ENCODE data around the gene LRP5. TPM values are rescaled to one million over a fixed set of nuclear protein-coding genes. Genes with fewer than 3 reads are reported as not detected.
A peak's percentile ranks its signal among the peaks of the same experiment; 100 is the strongest.

LRP5 gene
- total RNA-seq, 4 donors from 2014 or later: 32.6 to 68.9 (median 42.5) TPM

GRCh38 chr11:68409748-68410344 is 97.5 kb downstream of the LRP5 start:
- no peak for ATAC-seq
- Histone ChIP-seq H3K27ac (peak overlapping the region in 1 of 4 donors; percentile 17), H3K4me1 (peaks cover 0 to 52% (median 0%) of the 10 kb centered on the region in 3 donors), H3K27me3 (no peaks in the 10 kb centered on the region), H3K9me3 (no peaks in the 10 kb centered on the region), H3K4me3 (no peak overlapping the region), H3K36me3 (peaks cover 0 to 81% of the 10 kb centered on the region in 2 donors)
- TF ChIP-seq POLR2A (IDR thresholded peaks at IDR 0.05): no peak
- no peak for TF ChIP-seq EP300 (IDR thresholded peaks at IDR 0.05)
- TF ChIP-seq CTCF (IDR thresholded peaks at IDR 0.05): no peak
- TF ChIP-seq POLR2AphosphoS5 (IDR thresholded peaks at IDR 0.05): no peak
- 80 to 83% methylated on average over 1 to 9 of the region's 30 CpGs for WGBS, 2 donors (ENCODE audit: low coverage in 1 of 2)

DNA sequence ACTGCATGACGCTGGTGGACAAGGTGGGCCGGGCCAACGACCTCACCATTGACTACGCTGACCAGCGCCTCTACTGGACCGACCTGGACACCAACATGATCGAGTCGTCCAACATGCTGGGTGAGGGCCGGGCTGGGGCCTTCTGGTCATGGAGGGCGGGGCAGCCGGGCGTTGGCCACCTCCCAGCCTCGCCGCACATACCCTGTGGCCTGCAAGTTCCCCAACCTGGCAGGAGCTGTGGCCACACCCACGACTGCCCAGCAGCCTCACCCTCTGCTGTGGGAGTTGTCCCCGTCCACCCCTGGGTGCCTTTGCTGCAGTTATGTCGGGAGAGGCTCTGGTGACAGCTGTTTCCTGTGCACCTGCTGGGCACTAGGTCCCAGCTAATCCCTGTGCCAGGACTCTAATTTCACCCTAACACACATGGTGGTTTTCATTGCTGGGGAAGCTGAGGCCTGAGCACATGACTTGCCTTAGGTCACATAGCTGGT is 99.2 kb downstream of the LRP5 start:
- Histone ChIP-seq H3K9me3 (no peaks in the 10 kb centered on the region), H3K36me3 (peaks cover 0 to 90% of the 10 kb centered on the region in 2 donors), H3K27me3 (no peaks in the 10 kb centered on the region), H3K27ac (peak overlapping the region in 2 of 4 donors; percentile 66 to 71), H3K4me3 (no peak overlapping the region), H3K4me1 (peaks cover 0 to 35% (median 0%) of the 10 kb centered on the region in 3 donors)
- WGBS, 2 donors (ENCODE audit: low coverage in 1 of 2): 100% methylated on average over 2 of the region's 17 CpGs; no CpG with 5 or more reads in 1 of the 2 donors
- no peak for ATAC-seq
- TF ChIP-seq POLR2AphosphoS5 (IDR thresholded peaks at IDR 0.05) (no peak), EP300 (IDR thresholded peaks at IDR 0.05) (no peak), CTCF (IDR thresholded peaks at IDR 0.05) (no peak), POLR2A (IDR thresholded peaks at IDR 0.05) (no peak)

- peaks cover 0 to 90% of the 10 kb centered on the region in 2 donors for H3K36me3 ChIP-seq
- 37 to 60% methylated on average over 5 of the region's 24 CpGs for WGBS, 2 donors (ENCODE audit: low coverage in 1 of 2)
- no peaks in the 10 kb centered on the region for H3K9me3 ChIP-seq
- TF ChIP-seq POLR2A (IDR thresholded peaks at IDR 0.05): no peak
- peak; percentile 72 for TF ChIP-seq POLR2AphosphoS5 (IDR thresholded peaks at IDR 0.05)
- no peak overlapping the region for H3K4me3 ChIP-seq
- H3K27me3 ChIP-seq: no peaks in the 10 kb centered on the region
- H3K4me1 ChIP-seq: peaks cover 0 to 22% (median 0%) of the 10 kb centered on the region in 3 donors
- peak overlapping the region in 3 of 4 donors; percentile 64 to 71 (median 66) for H3K27ac ChIP-seq
- ATAC-seq: peak; percentile 58
Observed at GRCh38 chr11:68412593-68413475, 100.4 kb downstream of the LRP5 start.

DNA sequence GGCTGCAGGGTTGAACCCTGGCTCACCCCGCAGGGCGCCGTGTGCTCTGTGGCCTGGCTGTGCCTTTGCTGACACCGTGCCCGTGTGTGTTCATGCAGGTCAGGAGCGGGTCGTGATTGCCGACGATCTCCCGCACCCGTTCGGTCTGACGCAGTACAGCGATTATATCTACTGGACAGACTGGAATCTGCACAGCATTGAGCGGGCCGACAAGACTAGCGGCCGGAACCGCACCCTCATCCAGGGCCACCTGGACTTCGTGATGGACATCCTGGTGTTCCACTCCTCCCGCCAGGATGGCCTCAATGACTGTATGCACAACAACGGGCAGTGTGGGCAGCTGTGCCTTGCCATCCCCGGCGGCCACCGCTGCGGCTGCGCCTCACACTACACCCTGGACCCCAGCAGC is 101.2 kb downstream of the LRP5 start:
- Histone ChIP-seq H3K36me3 (peaks cover 0 to 92% of the 10 kb centered on the region in 2 donors), H3K4me3 (no peak overlapping the region), H3K27ac (peak overlapping the region in 3 of 4 donors; percentile 64 to 71 (median 66)), H3K9me3 (no peaks in the 10 kb centered on the region), H3K4me1 (peaks cover 0 to 21% (median 0%) of the 10 kb centered on the region in 3 donors), H3K27me3 (no peaks in the 10 kb centered on the region)
- no peak for ATAC-seq
- no CpG with 5 or more reads among the region's 27 CpGs for WGBS, 2 donors (ENCODE audit: low coverage in 1 of 2)
- TF ChIP-seq CTCF (IDR thresholded peaks at IDR 0.05) (no peak), EP300 (IDR thresholded peaks at IDR 0.05) (no peak)

- Histone ChIP-seq H3K4me3 (no peak overlapping the region), H3K4me1 (peaks cover 0 to 21% (median 0%) of the 10 kb centered on the region in 3 donors), H3K36me3 (peaks cover 0 to 98% of the 10 kb centered on the region in 2 donors), H3K27me3 (no peaks in the 10 kb centered on the region), H3K9me3 (no peaks in the 10 kb centered on the region), H3K27ac (peak overlapping the region in 1 of 4 donors; percentile 66)
- WGBS, 2 donors (ENCODE audit: low coverage in 1 of 2): 67 to 83% methylated on average over 2 to 3 of the region's 19 CpGs
- no peak for ATAC-seq
- TF ChIP-seq POLR2A (IDR thresholded peaks at IDR 0.05): no peak
- TF ChIP-seq POLR2AphosphoS5 (IDR thresholded peaks at IDR 0.05): no peak
- no peak for TF ChIP-seq EP300 (IDR thresholded peaks at IDR 0.05)
- TF ChIP-seq CTCF (IDR thresholded peaks at IDR 0.05): no peak
Observed at GRCh38 chr11:68414496-68415221, 102.3 kb downstream of the LRP5 start.

Measured in gastroesophageal sphincter (tissue), 4 donors.